ENCODE results near the gene ZFYVE27.

The ZFYVE27 gene

GRCh38 chr10:97779492-97779891 lies 42.6 kb downstream of the ZFYVE27 start:
- no peak for TF ChIP-seq ZNF274 (IDR thresholded peaks at IDR 0.05; ENCODE audit: low read depth, low read length)
- H3K4me3 ChIP-seq (ENCODE audit: low read length): no peak overlapping the region

- TF ChIP-seq ZNF274 (IDR thresholded peaks at IDR 0.05; ENCODE audit: low read depth, low read length): no peak
- no peak overlapping the region for H3K4me3 ChIP-seq (ENCODE audit: low read length)
Measured at GRCh38 chr10:97779975-97780374, 43.0 kb downstream of the ZFYVE27 start.

GRCh38 chr10:97780841-97781617 lies 44.1 kb downstream of the ZFYVE27 start:
- TF ChIP-seq ZNF274 (IDR thresholded peaks at IDR 0.05; ENCODE audit: low read depth, low read length): no peak

DNA sequence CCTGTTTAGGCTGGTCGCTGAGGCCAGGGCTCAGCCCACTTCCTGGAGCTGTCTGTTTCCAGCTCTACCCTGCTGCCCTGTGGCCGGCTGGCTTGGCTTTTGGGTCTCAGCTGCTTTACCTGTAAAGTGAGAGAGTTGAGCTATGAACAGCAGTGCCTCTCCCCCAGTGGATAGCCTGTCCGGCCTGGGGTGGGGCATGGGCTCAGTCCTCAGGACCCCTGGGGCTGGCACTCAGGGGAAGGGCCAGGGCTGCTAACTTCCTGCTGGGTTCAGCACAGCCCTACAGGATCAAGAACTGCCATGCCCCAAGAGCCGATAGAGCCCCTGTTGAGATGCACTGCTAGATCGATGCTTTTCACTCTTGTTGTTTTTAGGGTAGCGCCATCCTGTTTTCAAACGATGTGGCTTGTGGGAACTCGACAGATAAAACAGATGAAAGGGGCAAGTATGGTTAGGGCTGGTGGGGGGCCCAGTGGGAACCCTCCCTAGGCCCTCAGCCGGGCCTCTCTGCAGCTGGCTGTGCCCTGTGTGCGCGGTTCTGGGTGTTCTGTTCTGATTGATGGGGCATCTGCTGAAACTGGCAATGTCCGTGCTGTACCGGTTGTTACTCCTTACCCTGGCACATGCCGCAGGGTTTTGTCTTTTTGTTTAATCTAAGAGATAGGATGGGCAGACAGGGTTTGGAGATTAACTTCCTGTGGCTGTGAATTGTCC lies 44.8 kb downstream of the ZFYVE27 start:
- H3K4me3 ChIP-seq (ENCODE audit: low read length): no peak overlapping the region
- no peak for TF ChIP-seq ZNF274 (IDR thresholded peaks at IDR 0.05; ENCODE audit: low read depth, low read length)

More at GRCh38 chr10:97780841-97781617, 44.1 kb downstream of the ZFYVE27 start:
- no peak overlapping the region for H3K4me3 ChIP-seq (ENCODE audit: low read length)

DNA sequence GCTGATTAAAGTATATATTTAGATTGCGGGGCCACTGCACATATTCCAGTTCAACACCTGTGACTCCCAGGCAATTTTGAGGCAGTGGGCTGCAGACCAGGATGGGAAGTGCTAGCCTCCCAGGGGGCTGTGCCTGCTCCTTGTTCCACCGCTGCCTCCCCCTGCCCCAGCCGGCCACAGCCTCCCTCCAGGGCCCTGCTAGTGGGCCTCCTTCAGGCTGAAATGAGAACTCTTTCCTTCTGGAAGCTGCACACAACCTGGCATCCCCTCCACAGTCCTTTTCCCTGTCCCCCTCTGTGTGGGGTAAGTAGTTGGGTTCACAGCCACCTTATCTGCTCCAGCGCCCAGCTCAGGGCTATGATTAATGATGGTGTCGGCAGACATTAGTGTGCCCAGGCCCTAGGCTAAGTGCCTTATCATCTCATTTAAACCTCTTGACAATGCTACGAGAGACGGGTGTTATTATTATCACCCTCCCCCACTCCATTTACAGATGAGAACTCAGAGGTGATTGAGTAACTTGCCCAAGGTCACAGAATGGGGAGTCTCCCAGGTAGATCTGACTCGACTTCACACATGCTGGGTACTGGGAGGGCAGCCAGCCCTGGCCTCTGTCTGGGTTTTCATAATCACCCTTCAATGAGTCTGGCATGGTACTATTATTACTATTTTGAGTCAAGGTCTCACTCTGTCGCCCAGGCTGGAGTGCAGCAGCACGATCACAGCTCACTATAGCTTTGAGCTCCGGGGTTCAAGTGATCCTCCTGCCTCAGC lies 45.7 kb downstream of the ZFYVE27 start:
- TF ChIP-seq ZNF274 (IDR thresholded peaks at IDR 0.05; ENCODE audit: low read depth, low read length): no peak
- no peak overlapping the region for H3K4me3 ChIP-seq (ENCODE audit: low read length)

DNA sequence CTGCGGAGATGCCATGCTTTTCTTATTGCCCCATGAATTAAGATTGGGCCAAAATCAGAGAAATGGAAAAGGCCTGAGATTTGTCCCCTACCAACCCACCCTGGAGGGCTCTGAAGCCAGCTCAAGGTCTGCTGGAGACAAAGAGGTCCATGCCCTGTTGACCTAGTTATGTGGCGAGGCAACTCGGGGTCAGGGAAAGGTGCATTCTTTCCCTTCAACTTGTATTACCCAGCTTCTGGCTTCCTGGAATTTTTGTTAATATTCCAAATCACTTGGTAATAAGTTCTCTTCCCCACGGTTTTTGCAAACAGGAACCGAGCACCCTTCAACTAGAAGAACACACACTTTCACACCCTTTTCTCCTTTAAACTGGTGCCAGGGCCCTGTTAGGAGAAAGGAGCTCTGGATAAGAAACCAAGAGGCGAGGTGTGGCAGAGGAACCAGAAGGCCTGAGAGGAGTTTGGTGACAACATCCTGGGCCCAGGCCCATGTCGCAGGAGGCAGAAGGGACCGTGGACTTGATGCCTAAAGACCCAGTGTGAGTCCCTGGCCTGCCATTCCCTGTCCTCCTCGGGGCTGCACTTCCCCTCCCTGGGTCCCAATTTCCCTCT lies 47.4 kb downstream of the ZFYVE27 start:
- no peak for TF ChIP-seq ZNF274 (IDR thresholded peaks at IDR 0.05; ENCODE audit: low read depth, low read length)
- no peak overlapping the region for H3K4me3 ChIP-seq (ENCODE audit: low read length)

DNA sequence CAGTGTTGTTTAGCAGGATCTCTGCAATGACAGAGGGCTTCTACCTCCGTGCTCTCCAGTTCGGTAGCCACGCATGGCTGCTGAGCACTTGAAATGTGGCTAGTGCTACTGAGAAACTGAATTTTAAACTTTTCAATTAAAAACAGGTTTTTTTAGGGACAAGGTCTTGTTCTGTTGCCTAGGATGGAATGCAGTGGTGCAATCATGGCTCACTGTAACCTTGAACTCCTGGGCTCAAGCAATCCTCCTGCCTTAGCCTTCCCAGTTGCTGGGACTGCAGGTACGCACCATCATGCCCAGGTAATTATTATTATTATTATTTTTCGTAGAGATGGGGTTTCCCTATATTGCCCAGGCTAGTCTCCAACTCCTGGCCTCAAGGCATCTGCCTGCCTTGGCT lies 48.3 kb downstream of the ZFYVE27 start:
- H3K4me3 ChIP-seq (ENCODE audit: low read length): no peak overlapping the region
- no peak for TF ChIP-seq ZNF274 (IDR thresholded peaks at IDR 0.05; ENCODE audit: low read depth, low read length)

- TF ChIP-seq ZNF274 (IDR thresholded peaks at IDR 0.05; ENCODE audit: low read depth, low read length): no peak
- H3K4me3 ChIP-seq (ENCODE audit: low read length): no peak overlapping the region
Measured at GRCh38 chr10:97785731-97786130, 48.8 kb downstream of the ZFYVE27 start.

GRCh38 chr10:97788552-97789442 lies 51.9 kb downstream of the ZFYVE27 start:
- no peak overlapping the region for H3K4me3 ChIP-seq (ENCODE audit: low read length)
- no peak for TF ChIP-seq ZNF274 (IDR thresholded peaks at IDR 0.05; ENCODE audit: low read depth, low read length)

- no peak for TF ChIP-seq ZNF274 (IDR thresholded peaks at IDR 0.05; ENCODE audit: low read depth, low read length)
- H3K4me3 ChIP-seq (ENCODE audit: low read length): no peak overlapping the region
Measured at GRCh38 chr10:97789770-97790397, 53.0 kb downstream of the ZFYVE27 start.

GRCh38 chr10:97791824-97792721 lies 55.1 kb downstream of the ZFYVE27 start:
- H3K4me3 ChIP-seq (ENCODE audit: low read length): no peak overlapping the region
- no peak for TF ChIP-seq ZNF274 (IDR thresholded peaks at IDR 0.05; ENCODE audit: low read depth, low read length)

GRCh38 chr10:97795886-97796285 lies 59.0 kb downstream of the ZFYVE27 start:
- no peak overlapping the region for H3K4me3 ChIP-seq (ENCODE audit: low read length)
- no peak for TF ChIP-seq ZNF274 (IDR thresholded peaks at IDR 0.05; ENCODE audit: low read depth, low read length)
